Measurements from ENCODE around the gene EXOC2.
"Not testable (repeated sequence)": the region's sequence is repeated elsewhere in the genome, so short reads cannot be mapped to it uniquely, and the experiment has no call there.

The EXOC2 gene

GRCh38 chr6:633611-634010, 59.3 kb downstream of the EXOC2 start:
- DNase-seq (ENCODE audit: low read depth in 3 of 3, low spot score in 1 of 3): no peak

- DNase-seq (ENCODE audit: low read depth in 3 of 3, low spot score in 1 of 3): no peak
Observed at GRCh38 chr6:628766-629165, 64.2 kb downstream of the EXOC2 start.

- DNase-seq (ENCODE audit: low read depth in 3 of 3, low spot score in 1 of 3): no peak
Observed at GRCh38 chr6:626236-626635, 66.7 kb downstream of the EXOC2 start.

- DNase-seq (ENCODE audit: low read depth in 3 of 3, low spot score in 1 of 3): no peak
Observed at GRCh38 chr6:624979-625378, 68.0 kb downstream of the EXOC2 start.

- no peak for DNase-seq (ENCODE audit: low read depth in 3 of 3, low spot score in 1 of 3)
Observed at GRCh38 chr6:622462-622861, 70.5 kb downstream of the EXOC2 start.

- no peak for DNase-seq (ENCODE audit: low read depth in 3 of 3, low spot score in 1 of 3)
Observed at GRCh38 chr6:621931-622330, 71.0 kb downstream of the EXOC2 start.

- no peak for DNase-seq (ENCODE audit: low read depth in 3 of 3, low spot score in 1 of 3)
Observed at GRCh38 chr6:620950-621349, 72.0 kb downstream of the EXOC2 start.

- no peak for DNase-seq (ENCODE audit: low read depth in 3 of 3, low spot score in 1 of 3)
Observed at GRCh38 chr6:620166-620565, 72.8 kb downstream of the EXOC2 start.

- DNase-seq (ENCODE audit: low read depth in 3 of 3, low spot score in 1 of 3): no peak
Observed at GRCh38 chr6:617456-618100, 75.4 kb downstream of the EXOC2 start.

GRCh38 chr6:613981-614380, 79.0 kb downstream of the EXOC2 start:
- no peak for DNase-seq (ENCODE audit: low read depth in 3 of 3, low spot score in 1 of 3)

- no peak for DNase-seq (ENCODE audit: low read depth in 3 of 3, low spot score in 1 of 3)
Observed at GRCh38 chr6:611928-612327, 81.0 kb downstream of the EXOC2 start.

- DNase-seq (ENCODE audit: low read depth in 3 of 3, low spot score in 1 of 3): no peak
Observed at GRCh38 chr6:610882-611281, 82.1 kb downstream of the EXOC2 start.

GRCh38 chr6:609905-610304, 83.0 kb downstream of the EXOC2 start:
- DNase-seq (ENCODE audit: low read depth in 3 of 3, low spot score in 1 of 3): no peak

GRCh38 chr6:606829-607379, 86.0 kb downstream of the EXOC2 start:
- no peak for DNase-seq (ENCODE audit: low read depth in 3 of 3, low spot score in 1 of 3)

GRCh38 chr6:605895-606294, 87.0 kb downstream of the EXOC2 start:
- DNase-seq (ENCODE audit: low read depth in 3 of 3, low spot score in 1 of 3): not testable (repeated sequence)

- no peak for DNase-seq (ENCODE audit: low read depth in 3 of 3, low spot score in 1 of 3)
Observed at GRCh38 chr6:604579-604978, 88.4 kb downstream of the EXOC2 start.

- no peak for DNase-seq (ENCODE audit: low read depth in 3 of 3, low spot score in 1 of 3)
Observed at GRCh38 chr6:603265-603664, 89.7 kb downstream of the EXOC2 start.

GRCh38 chr6:599576-600448, 93.1 kb downstream of the EXOC2 start:
- DNase-seq (ENCODE audit: low read depth in 3 of 3, low spot score in 1 of 3): no peak

- DNase-seq (ENCODE audit: low read depth in 3 of 3, low spot score in 1 of 3): no peak
Observed at GRCh38 chr6:593907-594212, 99.1 kb downstream of the EXOC2 start.

GRCh38 chr6:593139-593906, 99.6 kb downstream of the EXOC2 start:
- DNase-seq (ENCODE audit: low read depth in 3 of 3, low spot score in 1 of 3): peak; percentile 14 to 36 (median 21)

- DNase-seq (ENCODE audit: low read depth in 3 of 3, low spot score in 1 of 3): no peak
Observed at GRCh38 chr6:589090-589489, 103.8 kb downstream of the EXOC2 start.

GRCh38 chr6:586553-586952, 106.4 kb downstream of the EXOC2 start:
- DNase-seq (ENCODE audit: low read depth in 3 of 3, low spot score in 1 of 3): no peak

Measured in stimulated activated CD4-positive, alpha-beta T cell treated with anti-CD3 and anti-CD28 coated beads, TNF-alpha, amount 100 ng/mL, for 1 hour (primary cell).